Measurements from ENCODE around the gene ATP8A1.

ATP8A1 gene

DNA sequence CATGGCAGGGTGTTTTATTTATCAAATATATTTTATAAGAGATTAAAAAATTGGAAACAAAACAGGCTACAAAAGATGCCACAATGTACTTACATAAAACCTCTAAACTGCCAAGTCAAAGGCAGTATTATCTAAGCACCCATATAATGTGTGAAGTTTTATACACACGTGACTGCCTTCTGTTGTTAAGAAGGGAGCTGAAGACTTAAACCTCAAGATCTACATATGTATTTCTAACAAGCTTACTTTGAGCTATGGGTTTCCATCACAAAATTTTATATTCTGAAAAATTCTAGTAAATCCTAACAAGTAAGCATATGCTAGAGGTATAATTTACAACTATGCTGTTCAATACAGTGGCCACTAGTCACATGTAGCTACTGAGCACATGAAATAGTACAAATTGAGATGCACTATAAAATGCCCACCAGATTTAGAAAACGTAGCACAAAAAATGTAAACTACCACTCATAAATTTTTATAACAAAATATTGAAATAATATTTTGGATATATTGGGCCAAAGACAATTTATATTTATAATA is 9.8 kb downstream of the ATP8A1 start:
- no peak for DNase-seq

DNA sequence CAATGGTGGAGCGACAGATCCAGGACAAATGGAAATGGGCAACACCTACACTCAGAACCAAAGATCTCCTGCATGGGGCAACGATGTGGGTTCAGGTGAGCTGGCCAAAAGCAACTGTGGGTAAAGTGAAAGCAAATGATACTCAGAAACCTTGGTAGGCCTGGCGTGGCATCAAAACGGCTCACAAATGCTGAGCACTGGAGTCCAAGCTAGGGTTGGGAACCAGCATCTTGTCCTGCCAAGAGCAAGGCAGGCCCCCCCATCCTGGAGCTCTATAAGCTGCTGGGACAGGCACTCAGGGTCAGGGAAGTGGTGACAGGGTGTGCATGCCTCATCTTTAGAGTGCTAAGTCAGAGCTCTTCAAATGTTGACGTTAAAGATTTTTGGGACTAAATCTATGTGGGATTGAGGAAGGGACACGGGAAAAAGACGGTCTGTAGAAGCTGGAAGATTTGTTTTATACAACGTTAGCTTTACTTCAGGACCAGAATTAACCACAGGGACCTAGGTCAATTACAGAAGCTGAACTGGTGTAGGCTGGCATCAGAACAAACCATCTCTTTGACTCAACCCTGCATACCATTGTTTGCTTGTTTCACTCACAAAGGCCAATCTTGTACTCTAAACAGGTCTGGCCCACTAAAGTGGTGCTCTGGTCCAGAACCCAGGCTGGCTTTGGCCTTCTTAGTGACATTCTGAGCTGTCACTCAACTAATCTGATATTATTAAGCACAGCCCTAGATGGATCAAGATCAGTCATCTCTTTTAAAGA is 10.7 kb downstream of the ATP8A1 start:
- DNase-seq: no peak

DNA sequence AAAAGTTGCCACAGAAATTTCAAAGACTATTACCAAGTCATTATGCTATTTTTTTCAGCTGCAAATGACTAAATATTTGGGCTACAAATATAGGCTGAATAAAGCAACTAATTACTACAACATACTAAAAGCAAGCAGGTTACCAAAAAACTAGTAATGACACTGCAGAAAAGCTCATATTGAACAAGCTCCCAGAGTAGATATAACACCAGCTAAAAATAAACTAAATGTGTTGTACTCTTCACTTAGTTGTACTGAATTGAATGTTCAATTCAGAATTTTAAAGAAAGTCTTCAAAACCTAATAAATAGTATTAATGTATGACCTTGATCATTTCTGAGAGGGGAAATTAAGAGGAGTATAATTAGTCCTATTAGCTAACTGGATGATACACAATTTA is 12.0 kb downstream of the ATP8A1 start:
- no peak for DNase-seq

DNA sequence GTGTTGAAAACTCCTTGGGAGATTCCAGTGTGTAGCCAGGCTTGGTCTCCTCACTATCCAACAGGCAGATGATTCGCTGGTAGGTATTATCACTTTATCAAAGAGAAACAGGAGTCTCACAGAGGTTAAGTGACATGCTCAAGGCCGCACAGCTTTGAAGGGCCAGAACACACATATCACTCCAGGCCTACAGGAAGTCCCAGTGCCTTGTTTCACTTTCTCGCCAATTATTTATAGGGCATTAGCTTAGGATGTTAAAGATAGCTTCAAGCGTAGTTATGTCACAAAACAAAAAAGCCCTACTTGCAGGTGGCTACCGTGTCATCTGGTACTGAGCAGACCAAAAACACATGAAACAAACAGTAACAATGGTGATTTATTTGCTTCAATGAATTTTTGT is 13.2 kb downstream of the ATP8A1 start:
- no peak for DNase-seq

DNA sequence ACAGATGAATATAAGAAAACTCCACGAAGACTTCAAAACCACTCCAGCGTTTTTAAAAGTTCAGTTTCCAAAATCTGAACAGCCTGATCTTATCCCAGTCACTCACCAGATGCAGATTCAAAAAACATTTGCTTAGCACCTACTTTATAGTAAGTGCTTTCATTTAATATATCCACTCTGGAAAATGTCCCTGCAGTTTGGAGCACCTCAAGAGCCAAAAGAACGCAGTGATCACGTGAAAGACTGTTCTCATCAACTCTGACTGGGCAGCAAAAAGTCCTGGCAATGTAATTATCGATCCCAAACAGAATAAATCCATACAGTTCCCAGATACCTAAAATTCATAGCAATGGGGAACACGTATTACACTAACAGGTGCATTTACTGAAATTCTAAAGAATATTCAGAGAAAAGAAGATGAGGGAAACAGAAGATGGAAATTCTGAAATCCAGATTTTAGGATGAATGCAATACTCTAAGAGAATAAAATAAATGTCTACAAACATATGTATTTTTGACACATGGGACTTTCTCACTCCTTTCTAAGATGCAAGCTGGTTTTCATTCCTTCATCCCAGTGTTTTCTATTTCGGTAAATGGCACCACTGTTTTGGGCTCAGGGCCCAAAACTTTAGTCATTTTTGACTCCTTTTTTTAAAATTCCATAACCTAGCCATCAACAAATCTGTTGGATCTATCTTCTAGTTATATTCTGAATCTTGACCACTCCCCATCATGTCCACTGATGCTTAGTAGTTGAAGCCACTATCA is 13.9 kb downstream of the ATP8A1 start:
- no peak for DNase-seq

DNA sequence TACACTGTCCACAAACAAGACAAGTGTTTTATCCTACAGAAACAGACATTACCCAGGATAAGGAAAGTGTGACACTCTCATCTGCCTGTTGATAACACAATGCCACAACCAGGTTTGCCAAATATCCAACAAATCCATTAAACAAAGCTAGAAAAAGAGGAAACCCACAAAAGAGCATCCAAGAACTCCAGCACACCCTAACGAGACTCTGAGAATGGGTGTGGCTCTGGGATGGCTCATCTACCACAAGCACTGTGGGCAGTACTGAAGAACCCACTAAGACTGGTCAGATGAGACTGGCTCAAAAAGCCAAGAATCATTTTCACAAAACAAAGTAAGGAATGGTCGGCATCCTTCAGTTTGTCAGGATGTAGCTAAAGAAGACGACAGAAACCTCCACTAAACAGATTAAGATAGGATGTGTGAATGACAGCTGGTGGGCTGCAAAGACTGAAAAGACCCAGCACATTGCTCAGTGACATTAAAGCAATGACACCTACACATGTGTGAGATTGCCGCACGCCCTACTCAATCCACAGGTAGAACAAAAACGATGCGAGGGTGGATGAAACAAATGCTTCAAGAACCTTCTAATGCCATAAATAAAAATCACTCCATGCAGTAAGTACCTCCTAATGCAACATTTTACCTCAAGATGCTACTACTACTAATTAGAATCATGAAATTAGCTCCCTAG is 14.7 kb downstream of the ATP8A1 start:
- DNase-seq: no peak

DNA sequence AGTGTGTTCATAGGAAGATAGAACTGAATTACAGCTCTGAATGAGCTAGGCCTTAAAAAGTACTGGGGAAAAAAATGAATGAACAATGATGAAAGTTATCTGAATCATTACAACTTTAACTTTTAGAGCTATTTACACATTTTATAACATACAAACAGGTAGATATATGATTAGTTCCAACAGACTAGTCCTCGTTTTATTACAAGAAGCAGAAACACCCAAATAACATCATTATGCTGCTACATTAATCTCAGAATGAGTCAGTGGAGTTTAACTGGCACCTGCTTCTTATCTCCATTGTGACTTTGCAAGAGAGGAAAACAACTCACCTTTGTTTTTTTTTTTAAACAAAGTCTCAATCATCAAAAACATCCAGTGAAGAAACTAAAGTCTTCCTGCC is 15.2 kb downstream of the ATP8A1 start:
- DNase-seq: no peak

DNA sequence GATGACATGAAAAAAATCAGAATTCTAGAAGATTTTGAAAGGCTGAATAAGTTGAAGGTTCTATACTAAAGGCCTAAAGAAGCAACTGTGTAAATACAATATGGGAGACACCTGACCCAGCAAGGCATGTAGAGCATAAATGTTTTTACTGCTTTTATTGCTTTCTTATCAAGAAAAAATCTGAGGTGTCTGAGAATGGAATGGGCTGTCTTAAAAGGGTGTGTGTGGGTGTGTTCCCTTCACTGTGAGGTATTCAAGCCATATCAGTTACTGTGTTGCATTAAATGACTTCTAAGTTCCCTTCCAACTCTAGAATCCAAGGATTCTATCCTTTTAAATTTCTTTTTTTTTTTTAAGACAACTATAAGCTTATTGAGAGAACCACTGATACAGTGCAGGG is 15.7 kb downstream of the ATP8A1 start:
- no peak for DNase-seq

DNA sequence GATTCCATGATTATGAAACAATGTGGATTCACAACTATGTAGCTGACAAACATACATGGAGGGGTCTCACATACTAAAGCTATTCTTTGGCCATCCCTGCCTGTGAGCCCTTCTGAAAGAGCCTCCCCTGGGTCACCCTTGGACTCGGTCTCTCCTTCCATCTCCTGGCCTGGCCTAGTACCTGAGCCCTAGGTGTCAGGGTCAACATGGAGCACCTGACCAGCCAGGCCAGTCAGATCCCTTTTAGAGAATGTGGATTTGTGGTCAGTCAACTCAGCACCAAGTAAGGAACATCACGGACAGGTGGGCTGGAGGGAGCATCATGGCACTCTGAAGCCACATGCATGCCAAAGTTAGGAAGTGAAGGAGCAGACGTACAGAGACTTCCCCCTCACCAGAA is 16.3 kb downstream of the ATP8A1 start:
- DNase-seq: no peak

DNA sequence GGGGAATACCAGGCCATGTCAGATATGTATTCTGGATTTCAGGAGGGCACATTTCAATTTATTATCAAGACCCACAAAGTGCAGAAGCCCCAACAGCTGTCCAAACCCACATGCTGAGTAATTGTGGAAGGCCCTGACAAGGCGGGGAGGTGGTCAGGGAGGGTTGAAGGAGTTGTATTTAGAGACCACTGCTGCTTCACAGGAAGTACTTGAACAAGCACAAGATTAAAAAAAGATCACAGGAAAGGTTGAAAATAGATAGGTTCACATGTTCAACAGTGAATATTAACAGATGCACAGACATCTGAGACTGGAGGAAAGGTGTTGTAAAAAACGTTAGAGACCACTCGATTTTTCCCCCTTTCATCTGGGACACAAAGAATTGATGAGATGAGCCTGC is 17.9 kb downstream of the ATP8A1 start:
- no peak for DNase-seq

DNA sequence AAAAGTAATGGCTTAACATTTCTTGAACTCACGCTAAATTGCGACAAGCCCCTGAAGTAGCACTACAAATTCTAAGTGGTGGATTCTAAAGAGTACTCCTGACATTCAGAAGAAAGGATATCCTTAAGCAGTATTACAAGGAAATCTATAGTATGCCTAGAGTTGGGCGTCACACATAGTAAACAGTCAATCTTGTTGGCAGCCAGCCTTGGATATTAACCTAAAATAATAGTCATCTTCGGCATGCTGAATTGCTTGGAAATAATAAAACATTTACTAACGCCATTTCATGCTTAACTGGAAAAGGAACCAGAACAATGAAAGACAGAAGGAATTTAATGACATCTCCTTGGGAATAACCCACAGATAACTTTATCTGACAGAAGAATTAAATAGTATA is 18.6 kb downstream of the ATP8A1 start:
- DNase-seq: no peak

DNA sequence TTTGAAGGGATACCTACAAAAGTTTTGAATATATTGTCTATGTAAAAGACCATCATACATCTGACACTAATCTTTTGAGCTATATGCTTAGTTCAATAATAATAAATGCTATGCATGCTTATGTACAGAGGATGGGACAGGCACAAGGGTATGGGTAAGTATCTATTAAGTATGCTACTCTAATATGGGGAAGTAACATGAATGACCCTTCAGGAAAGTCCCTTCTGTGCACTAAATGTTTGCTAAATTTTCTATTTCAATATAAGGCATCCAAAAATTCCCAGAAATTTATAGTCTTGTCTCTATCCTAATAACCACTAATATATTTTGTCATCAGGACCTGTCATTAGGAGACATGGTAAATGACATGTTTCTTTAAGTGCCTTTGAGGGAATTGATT is 19.0 kb downstream of the ATP8A1 start:
- DNase-seq: no peak

DNA sequence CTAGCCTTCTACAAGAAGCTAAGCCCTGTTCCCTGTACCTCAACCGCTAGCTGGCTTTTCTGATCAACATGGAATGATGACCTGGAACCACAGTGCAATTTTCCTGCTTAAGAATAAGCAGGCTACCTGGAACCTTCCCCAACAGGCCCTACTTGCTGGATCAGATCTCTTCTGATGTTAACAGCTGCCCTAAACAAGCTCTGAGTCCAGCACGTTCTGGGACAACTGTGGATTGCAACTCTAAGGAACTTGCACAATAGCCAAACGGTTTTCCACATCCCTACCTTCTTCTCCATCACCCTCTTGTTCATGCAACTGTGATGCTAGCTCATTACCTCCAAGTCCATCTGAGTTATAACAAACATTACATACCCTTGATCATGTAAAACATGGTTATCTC is 19.8 kb downstream of the ATP8A1 start:
- DNase-seq: no peak

DNA sequence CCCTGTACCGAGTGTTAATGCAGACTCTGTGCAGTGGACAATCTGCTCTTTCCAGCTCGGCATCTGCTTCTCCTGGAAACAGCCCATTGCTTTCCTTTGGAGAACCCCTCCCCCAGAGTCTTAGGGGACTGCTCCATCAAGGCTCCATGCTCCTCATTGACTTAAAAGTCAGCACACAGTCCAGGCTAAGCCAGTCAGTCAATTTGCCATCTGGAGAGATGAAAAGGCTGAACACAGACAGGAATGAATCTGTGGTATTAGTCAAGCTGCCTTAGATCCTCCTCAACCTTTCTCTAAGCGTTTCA is 20.3 kb downstream of the ATP8A1 start:
- no peak for DNase-seq

DNA sequence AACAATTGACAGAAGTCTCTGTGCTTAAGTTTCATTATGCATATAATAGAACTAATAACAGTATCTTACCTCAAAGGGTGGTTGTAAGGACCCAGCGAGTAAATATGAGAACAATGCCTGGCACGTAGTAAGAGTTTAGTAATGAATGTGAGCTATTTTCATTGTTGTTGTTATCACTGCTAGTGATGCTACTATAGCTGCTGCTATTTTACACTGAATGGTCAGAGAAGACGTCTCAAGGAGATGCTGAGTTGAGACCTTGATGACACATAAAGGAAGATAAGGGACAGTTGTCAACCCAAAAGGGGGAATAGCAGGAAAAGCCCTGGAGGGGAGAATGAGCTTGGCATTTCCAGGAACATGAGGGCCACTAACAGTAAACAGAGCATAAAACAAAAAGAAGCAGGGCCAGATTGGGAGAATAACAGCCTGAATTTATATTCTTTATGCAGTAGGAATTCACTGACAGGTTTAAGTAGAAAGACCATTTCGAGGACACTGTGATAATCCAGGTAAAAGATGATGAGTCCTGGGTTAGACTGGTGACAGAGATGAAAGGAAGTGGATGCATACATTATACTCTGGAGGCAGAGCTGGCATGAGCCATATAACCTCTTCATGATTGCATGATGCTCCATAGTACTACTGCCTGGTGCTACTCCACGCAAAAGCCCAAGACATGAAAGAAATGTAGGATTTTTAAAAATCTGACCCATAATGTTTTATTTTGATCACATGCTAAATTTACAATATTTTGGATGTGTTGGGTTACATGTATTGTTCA is 23.1 kb downstream of the ATP8A1 start:
- no peak for DNase-seq

DNA sequence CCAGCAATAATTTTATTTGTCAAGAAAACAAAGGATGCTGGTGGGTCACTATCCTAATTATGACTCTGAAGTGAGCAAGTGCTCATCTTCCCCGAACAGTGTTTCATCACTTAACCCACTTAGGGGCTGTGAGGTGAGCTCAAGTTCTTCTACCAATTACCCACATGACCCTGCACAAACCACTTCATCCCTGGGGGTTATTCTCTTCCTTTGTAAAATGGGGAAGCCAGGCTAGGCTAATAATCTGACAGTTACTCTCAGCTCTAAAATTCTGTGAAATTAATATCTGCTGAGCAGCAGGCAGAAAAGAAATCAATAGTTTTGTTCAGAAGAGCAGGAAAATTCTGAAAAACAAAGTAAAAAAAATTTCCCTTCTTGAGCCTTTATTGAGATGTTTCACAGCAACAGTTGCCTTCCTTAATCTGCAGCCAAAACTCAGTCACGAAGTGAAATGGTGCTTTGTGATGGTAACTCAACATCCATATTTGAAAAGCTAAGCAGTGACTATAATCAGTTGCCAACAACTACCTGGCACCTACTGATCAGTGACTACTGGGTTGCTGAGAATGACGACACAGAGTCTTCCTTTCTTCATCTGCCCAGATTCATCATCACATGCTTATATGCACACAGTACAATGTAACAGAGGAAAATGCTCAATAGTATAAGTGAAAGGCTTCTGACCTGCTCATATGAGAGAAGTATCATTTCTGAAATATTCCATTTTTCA is 24.1 kb downstream of the ATP8A1 start:
- no peak for DNase-seq

DNA sequence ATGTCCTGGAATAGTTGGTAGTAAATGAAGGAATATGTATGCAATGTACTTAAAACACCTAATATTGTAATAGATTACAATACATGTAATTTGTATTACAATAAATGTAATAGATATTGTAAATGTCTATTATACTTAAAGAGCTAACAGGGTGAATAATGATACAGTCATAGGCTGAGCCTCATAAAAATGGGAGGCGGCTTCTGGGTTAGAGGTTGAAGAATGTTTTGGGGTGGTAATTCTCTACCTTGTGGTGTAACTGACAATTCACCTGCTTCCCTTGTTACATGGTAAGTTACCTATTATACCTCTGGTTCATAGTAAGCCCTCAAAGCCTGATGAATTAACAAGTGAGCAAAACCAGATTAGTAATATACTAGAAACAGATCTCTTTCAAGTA is 26.0 kb downstream of the ATP8A1 start:
- no peak for DNase-seq

DNA sequence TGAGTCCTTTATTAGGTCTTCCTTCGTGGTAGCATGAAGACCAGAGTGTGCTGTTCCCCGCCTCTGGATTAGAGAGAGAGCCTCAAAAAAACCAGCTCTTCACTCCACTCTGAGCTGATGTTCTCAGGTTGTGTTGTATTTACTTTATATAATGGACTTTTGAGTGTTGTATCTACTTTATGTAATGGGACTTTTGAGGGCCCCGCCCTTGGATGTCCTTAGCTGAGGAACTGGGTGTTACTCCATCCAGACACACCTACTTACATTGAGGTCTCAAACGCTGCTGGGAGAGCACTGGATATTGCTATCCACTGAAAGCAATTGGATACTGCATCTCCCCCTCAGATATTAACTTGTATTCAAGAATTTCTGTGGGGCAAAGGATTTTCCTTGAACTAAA is 28.2 kb downstream of the ATP8A1 start:
- no peak for DNase-seq

DNA sequence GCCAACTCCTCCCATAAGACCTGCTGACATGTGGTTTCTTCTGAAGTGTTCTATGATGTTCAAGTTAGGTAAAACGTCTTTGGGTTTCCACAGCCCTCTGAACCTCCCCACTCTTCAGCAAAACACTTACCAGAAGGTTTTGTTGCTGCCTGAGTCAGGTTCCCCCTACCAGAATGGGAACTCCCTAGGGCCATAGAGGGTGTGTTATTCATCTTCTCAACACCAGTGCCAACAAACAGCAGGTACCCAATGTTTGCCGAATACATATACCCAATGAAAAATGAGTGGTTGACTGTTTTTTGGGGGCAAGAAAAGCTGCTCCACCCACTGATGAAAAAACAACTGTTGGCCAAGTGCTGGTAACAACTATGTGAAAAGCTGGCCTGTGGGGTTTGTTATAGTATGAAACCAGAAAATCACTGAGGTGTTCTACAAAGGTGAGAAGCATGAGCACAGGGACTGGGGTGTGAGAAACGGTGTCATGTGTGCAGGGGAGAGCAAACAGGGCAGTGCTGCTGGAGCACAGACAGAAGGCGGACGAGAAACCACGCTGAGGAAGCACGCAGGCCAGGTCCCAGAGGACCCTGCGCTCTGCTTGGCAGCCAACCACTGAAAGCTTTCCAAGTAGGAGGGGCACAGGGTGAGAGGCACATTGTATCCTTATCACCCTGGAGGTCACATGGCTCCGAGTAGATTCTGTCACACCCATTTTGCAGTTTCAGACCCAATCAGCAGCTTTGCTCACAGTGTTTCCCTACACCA is 28.8 kb downstream of the ATP8A1 start:
- no peak for DNase-seq

DNA sequence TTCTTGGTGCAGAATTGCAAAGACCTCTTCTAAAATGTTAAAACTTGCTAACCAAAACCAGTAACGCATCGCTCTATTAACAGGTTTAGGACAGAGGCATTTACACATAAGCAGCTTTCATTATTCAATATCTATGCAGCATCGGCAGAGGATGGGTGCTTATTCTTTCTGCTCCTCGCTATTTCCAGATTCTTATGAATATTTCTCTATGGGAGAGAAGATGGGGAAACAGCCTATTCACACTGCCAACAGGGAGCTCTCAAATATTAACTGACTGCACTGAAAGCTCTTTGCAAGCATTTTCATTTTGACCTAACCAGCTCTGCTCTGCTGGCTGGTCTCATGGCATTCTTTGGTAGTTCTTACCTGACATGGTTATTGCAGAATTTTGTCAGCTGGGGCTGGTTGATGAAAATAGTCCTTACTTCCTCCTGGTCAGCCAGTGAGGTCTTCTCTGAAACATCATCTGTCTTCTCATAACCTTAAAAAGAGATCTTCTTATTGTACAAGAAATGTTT is 30.2 kb downstream of the ATP8A1 start:
- DNase-seq: no peak

DNA sequence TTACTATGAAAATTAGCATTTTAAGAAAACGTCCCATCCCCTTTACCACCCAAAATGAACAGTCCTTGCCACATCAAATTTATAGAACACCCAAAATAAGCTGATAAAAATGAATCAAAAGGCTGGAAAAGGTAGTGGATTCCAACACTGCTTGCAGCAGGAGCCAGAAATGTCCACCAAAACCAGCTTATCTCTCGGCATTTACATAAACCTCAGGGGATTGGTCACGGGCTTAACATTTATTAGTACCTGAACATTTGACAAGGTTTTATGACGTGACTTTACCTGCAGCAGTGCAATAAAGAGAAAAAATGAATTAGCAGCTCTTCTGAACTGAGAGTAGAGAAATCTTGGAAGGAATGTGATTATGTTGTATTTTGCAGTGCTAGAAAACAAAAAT is 31.6 kb downstream of the ATP8A1 start:
- no peak for DNase-seq

Data from NCI-H748 treated with DMSO at 0.1 percent for 48 hours (cell line).